ENCODE data around the gene SLC40A1.
"Not testable (repeated sequence)": the region's sequence is repeated elsewhere in the genome, so short reads cannot be mapped to it uniquely, and the experiment has no call there.

The SLC40A1 gene

DNA sequence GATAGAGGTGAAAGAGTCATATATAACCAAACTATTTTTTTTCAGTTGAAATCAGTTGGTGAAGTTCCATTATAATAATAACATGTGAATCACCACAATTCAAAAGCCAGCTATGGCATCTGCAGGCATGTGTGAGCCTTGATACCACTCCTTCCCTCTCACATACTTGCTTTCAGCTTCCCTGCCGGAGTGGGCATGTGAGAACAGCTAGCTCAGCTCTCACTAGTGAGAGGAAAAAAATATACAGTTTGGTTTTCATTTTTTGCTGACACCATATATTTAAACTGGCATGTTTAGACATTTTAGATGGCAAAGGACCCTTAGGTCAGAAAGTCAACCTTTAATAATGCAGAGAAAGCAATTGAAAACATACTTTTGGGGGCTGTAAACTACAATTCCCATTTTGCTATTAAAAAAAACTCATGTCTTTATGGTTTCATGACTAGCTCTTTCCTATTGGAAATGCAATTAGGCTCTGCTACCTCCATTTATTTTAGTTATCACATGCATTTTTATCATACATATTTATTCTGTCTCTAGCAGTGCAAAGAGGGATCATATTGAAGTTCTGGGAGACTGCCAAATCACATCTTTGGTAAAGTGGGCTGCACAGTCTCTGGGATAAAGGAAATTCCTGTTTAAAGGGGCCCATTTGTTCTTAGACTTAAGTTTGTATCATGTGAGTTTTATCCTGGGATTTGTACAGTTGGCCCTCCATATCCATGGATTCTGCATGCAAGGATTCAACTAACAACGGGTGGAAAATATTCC lies 33.2 kb upstream of the SLC40A1 start:
- Histone ChIP-seq H3K4me3 (ENCODE audit: low read length) (no peak overlapping the region), H3K27ac (ENCODE audit: low read length) (no peak overlapping the region), H3K36me3 (ENCODE audit: control insufficient read depth, low read depth, low read length) (no peaks in the 10 kb centered on the region), H3K27me3 (ENCODE audit: control insufficient read depth, insufficient read depth, low read length) (no peaks in the 10 kb centered on the region), H3K9ac (ENCODE audit: low read length) (no peak overlapping the region), H3K9me3 (ENCODE audit: control insufficient read depth, low read depth, low read length) (no peaks in the 10 kb centered on the region), H3K4me1 (ENCODE audit: control insufficient read depth, low read depth, low read length) (no peaks in the 10 kb centered on the region)

DNA sequence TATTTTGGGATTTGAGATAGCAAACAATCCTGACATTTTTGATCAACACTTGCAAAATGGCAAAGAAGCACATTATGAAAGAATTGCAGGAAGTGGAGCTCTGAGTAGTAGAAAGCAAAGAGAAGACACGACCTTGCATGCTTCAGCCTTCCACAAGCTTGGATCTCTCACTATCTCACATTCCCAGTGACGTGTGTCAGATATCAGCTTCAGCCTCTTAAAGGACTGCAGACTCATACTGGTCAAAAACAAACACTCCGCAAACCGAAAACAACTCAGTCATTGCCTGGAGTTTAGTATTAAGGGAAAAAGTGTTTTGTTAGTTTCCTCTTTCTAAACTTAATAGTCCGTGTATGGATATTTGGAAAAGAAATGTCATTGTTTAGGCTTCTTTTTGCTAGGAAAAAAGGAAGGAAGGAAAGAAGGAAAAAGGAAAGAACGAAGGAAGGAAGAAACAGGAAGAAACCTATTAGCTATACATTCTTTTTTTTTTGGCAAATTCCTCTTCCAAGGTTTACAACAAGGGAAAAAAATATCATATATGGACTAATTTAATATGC lies 32.6 kb upstream of the SLC40A1 start:
- Histone ChIP-seq H3K36me3 (ENCODE audit: control insufficient read depth, low read depth, low read length) (no peaks in the 10 kb centered on the region), H3K4me3 (ENCODE audit: low read length) (no peak overlapping the region), H3K4me1 (ENCODE audit: control insufficient read depth, low read depth, low read length) (no peaks in the 10 kb centered on the region), H3K27ac (ENCODE audit: low read length) (no peak overlapping the region), H3K9ac (ENCODE audit: low read length) (no peak overlapping the region), H3K9me3 (ENCODE audit: control insufficient read depth, low read depth, low read length) (no peaks in the 10 kb centered on the region), H3K27me3 (ENCODE audit: control insufficient read depth, insufficient read depth, low read length) (no peaks in the 10 kb centered on the region)

DNA sequence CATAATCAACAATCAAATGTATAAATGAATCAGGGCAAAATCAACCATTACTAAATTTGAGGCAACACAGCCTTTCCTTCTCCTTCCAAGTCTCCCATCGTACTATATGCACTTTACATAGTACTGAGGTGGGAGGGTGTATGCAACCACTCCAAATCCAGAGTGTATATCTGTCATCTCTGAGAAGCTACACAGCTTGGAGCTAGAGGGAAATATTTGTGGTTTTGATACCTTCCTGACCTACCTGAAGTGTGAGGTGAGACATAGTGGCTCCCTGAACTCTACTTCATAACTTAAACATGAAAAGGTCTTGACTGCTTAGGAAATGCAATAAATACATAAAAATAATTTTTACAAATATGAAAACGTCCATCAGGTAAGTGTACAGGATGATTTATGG lies 30.1 kb upstream of the SLC40A1 start:
- Histone ChIP-seq H3K36me3 (ENCODE audit: control insufficient read depth, low read depth, low read length) (no peaks in the 10 kb centered on the region), H3K9me3 (ENCODE audit: control insufficient read depth, low read depth, low read length) (no peaks in the 10 kb centered on the region), H3K9ac (ENCODE audit: low read length) (no peak overlapping the region), H3K4me3 (ENCODE audit: low read length) (no peak overlapping the region), H3K27me3 (ENCODE audit: control insufficient read depth, insufficient read depth, low read length) (no peaks in the 10 kb centered on the region), H3K4me1 (ENCODE audit: control insufficient read depth, low read depth, low read length) (no peaks in the 10 kb centered on the region), H3K27ac (ENCODE audit: low read length) (no peak overlapping the region)

DNA sequence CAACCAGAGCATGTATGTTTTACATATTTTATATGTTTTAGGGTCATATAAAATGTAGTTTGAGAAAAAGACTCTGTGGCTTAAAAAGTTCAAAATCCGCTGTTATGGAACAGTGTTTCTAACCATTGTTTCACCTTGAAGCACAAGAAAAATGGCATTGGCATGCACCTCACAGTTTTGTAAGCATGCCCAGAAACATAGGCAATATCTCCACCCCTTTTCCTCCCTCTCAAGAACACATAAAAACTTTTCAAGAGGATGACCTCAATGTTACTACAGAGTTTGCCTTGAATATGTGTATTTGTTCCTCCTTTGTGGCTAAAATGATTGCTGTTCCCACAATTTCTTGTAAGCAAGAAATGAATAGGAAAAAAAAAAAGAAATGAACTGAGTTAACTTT lies 29.3 kb upstream of the SLC40A1 start:
- Histone ChIP-seq H3K9me3 (ENCODE audit: control insufficient read depth, low read depth, low read length) (no peaks in the 10 kb centered on the region), H3K4me1 (ENCODE audit: control insufficient read depth, low read depth, low read length) (no peaks in the 10 kb centered on the region), H3K27ac (ENCODE audit: low read length) (no peak overlapping the region), H3K36me3 (ENCODE audit: control insufficient read depth, low read depth, low read length) (no peaks in the 10 kb centered on the region), H3K4me3 (ENCODE audit: low read length) (no peak overlapping the region), H3K9ac (ENCODE audit: low read length) (no peak overlapping the region), H3K27me3 (ENCODE audit: control insufficient read depth, insufficient read depth, low read length) (no peaks in the 10 kb centered on the region)

DNA sequence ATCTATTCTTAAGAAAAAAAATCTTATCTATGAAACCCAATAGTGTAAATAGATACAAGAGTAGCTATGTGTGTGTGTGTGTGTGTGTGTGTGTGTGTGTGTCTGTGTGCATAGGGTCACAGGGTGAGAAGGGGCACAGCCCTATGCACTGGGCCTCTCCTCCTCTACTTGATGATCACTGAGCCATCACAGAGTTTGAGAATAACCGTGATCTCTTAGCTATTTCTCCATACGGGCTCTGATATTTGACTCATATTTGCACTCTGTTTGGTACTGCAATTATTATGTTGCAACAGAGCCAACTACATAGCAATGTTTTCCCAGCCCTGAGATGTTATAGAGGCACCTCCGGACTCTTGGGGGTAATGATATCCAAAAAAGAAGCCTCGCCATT lies 28.8 kb upstream of the SLC40A1 start:
- Histone ChIP-seq H3K9ac (ENCODE audit: low read length) (no peak overlapping the region), H3K36me3 (ENCODE audit: control insufficient read depth, low read depth, low read length) (no peaks in the 10 kb centered on the region), H3K4me3 (ENCODE audit: low read length) (no peak overlapping the region), H3K27ac (ENCODE audit: low read length) (no peak overlapping the region), H3K4me1 (ENCODE audit: control insufficient read depth, low read depth, low read length) (no peaks in the 10 kb centered on the region), H3K9me3 (ENCODE audit: control insufficient read depth, low read depth, low read length) (no peaks in the 10 kb centered on the region), H3K27me3 (ENCODE audit: control insufficient read depth, insufficient read depth, low read length) (no peaks in the 10 kb centered on the region)

DNA sequence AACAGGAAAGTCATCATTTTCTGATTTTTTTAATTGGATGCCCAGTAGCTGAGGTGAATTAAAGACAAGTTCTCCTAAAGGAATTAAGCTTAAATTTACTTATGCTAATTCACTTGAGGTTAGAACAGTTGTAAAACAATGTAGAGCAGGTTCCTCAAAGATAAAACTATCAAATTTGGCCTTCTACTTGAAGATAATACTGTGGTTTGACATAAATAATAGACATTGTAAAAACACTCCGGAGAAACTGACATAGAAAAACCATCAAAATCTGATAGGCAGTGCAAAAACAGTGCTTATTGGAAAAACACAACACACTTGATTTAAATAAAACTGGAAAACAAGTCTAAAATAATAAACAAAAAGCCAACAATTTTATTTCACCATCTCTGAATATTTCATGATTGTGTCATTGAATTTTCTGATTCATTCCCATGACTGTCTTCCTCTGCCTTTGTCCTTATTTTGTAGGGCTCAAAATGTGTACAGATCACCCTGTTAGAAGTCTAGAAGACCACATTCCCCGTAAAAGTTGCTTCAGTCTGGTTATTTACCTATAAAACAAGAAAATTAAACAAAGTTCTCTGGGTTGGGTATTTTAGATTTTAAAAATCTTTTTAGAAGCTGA lies 28.3 kb upstream of the SLC40A1 start:
- H3K27me3 ChIP-seq (ENCODE audit: control insufficient read depth, insufficient read depth, low read length) = no peaks in the 10 kb centered on the region
- H3K4me3 ChIP-seq (ENCODE audit: low read length) = no peak overlapping the region
- no peak overlapping the region for H3K9ac ChIP-seq (ENCODE audit: low read length)
- H3K27ac ChIP-seq (ENCODE audit: low read length) = no peak overlapping the region
- no peaks in the 10 kb centered on the region for H3K4me1 ChIP-seq (ENCODE audit: control insufficient read depth, low read depth, low read length)
- H3K36me3 ChIP-seq (ENCODE audit: control insufficient read depth, low read depth, low read length) = no peaks in the 10 kb centered on the region
- H3K9me3 ChIP-seq (ENCODE audit: control insufficient read depth, low read depth, low read length) = no peaks in the 10 kb centered on the region

DNA sequence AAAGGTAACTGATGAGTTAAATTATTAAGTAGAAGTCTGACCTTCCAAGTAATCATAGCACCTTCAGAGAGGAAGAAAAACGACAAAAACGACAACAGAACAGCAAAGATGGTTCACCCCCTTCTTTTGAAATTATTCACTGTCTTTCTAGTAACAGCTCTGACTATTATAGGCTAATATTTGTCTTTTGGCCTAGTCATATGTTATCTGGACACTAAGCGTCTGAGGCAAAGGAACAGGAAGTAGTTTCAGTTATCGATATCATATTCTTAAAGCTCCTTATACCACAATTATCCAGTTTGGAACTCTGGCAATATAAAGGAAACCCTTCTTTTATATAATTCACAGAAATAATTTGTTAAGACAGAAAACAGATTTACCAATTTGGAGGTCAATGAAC lies 27.6 kb upstream of the SLC40A1 start:
- no peaks in the 10 kb centered on the region for H3K4me1 ChIP-seq (ENCODE audit: control insufficient read depth, low read depth, low read length)
- H3K27ac ChIP-seq (ENCODE audit: low read length) = no peak overlapping the region
- no peaks in the 10 kb centered on the region for H3K36me3 ChIP-seq (ENCODE audit: control insufficient read depth, low read depth, low read length)
- H3K27me3 ChIP-seq (ENCODE audit: control insufficient read depth, insufficient read depth, low read length) = no peaks in the 10 kb centered on the region
- no peaks in the 10 kb centered on the region for H3K9me3 ChIP-seq (ENCODE audit: control insufficient read depth, low read depth, low read length)
- no peak overlapping the region for H3K9ac ChIP-seq (ENCODE audit: low read length)
- H3K4me3 ChIP-seq (ENCODE audit: low read length) = no peak overlapping the region

DNA sequence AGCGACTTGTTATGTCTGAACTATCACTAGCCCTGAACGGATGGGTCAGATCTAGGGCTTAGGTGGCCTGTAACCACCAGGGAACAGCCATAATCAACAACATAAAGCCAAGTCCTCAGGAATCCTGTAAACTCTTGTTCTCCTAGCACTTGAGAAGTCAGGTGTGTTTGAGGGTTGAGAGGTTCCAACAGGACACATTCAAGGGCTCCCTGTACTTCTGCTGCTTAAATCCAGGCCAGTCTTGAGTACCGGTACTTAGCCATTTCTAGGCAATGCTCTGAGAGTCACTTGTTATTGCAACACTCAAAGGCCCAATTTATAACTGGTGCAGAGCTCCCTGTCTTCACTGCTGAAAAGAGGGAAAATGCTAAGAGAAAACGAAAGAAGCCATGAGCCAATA lies 21.6 kb upstream of the SLC40A1 start:
- Histone ChIP-seq H3K27me3 (ENCODE audit: control insufficient read depth, insufficient read depth, low read length) (no peaks in the 10 kb centered on the region), H3K36me3 (ENCODE audit: control insufficient read depth, low read depth, low read length) (no peaks in the 10 kb centered on the region), H3K9me3 (ENCODE audit: control insufficient read depth, low read depth, low read length) (no peaks in the 10 kb centered on the region), H3K9ac (ENCODE audit: low read length) (no peak overlapping the region), H3K4me3 (ENCODE audit: low read length) (no peak overlapping the region), H3K4me1 (ENCODE audit: control insufficient read depth, low read depth, low read length) (no peaks in the 10 kb centered on the region), H3K27ac (ENCODE audit: low read length) (no peak overlapping the region)

DNA sequence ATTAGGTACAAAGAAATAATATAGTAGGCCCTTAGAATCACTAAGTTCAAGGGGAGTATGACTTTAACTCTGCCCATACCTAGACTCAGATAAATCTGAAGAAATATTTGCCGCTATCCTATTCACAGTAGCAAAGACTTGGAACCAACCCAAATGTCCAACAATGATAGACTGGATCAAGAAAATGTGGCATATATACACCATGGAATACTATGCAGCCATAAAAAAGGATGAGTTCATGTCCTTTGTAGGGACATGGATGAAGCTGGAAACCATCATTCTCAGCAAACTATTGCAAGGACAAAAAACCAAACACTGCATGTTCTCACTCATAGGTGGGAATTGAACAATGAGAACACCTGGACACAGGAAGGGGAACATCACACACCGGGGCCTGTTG lies 21.1 kb upstream of the SLC40A1 start:
- H3K9ac ChIP-seq (ENCODE audit: low read length); H3K4me1 ChIP-seq (ENCODE audit: control insufficient read depth, low read depth, low read length); H3K4me3 ChIP-seq (ENCODE audit: low read length); H3K27ac ChIP-seq (ENCODE audit: low read length); H3K36me3 ChIP-seq (ENCODE audit: control insufficient read depth, low read depth, low read length); H3K27me3 ChIP-seq (ENCODE audit: control insufficient read depth, insufficient read depth, low read length); H3K9me3 ChIP-seq (ENCODE audit: control insufficient read depth, low read depth, low read length): not testable (repeated sequence)

DNA sequence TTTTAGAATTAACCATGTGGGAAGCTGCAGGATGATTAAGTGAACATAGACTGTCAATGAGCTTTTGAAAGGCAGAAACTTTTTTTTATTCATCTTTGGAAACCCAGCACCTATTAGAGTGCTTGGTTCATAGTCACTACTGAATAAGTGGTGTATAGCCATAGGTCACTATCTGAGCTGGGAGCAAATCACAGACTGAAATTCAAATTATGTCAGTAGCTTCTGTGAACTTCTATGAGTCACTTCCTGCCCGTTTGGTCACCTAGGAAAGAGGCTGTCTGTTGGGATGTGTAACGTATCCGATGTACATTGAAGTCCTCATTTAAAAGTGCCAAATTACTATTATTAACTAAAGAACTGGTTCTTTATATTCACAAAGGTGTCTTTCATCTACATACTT lies 20.5 kb upstream of the SLC40A1 start:
- no peak overlapping the region for H3K27ac ChIP-seq (ENCODE audit: low read length)
- no peaks in the 10 kb centered on the region for H3K36me3 ChIP-seq (ENCODE audit: control insufficient read depth, low read depth, low read length)
- H3K9ac ChIP-seq (ENCODE audit: low read length) = no peak overlapping the region
- H3K4me3 ChIP-seq (ENCODE audit: low read length) = no peak overlapping the region
- no peaks in the 10 kb centered on the region for H3K4me1 ChIP-seq (ENCODE audit: control insufficient read depth, low read depth, low read length)
- H3K9me3 ChIP-seq (ENCODE audit: control insufficient read depth, low read depth, low read length) = no peaks in the 10 kb centered on the region
- no peaks in the 10 kb centered on the region for H3K27me3 ChIP-seq (ENCODE audit: control insufficient read depth, insufficient read depth, low read length)

DNA sequence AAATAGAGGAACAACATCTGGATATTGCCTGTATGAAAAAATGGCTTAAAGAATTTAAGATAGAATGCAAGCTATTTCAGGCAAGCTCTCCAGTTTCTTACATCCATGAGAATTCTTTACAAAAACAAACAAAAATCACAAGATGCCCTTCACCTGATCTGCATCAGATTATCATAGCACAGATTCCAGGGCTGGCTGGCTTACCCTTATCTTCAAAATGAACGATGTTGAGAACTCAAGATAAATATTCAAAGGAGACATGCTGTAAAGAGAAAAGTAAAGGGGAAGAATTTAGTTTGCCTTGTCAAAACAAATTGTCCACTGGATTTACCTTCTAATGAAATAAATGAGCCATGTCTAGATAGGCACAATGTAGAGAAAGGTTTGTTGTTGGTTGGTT lies 18.7 kb upstream of the SLC40A1 start:
- no peak overlapping the region for H3K27ac ChIP-seq (ENCODE audit: low read length)
- H3K9me3 ChIP-seq (ENCODE audit: control insufficient read depth, low read depth, low read length) = no peaks in the 10 kb centered on the region
- no peaks in the 10 kb centered on the region for H3K4me1 ChIP-seq (ENCODE audit: control insufficient read depth, low read depth, low read length)
- no peak overlapping the region for H3K9ac ChIP-seq (ENCODE audit: low read length)
- no peak overlapping the region for H3K4me3 ChIP-seq (ENCODE audit: low read length)
- H3K36me3 ChIP-seq (ENCODE audit: control insufficient read depth, low read depth, low read length) = no peaks in the 10 kb centered on the region
- no peaks in the 10 kb centered on the region for H3K27me3 ChIP-seq (ENCODE audit: control insufficient read depth, insufficient read depth, low read length)

DNA sequence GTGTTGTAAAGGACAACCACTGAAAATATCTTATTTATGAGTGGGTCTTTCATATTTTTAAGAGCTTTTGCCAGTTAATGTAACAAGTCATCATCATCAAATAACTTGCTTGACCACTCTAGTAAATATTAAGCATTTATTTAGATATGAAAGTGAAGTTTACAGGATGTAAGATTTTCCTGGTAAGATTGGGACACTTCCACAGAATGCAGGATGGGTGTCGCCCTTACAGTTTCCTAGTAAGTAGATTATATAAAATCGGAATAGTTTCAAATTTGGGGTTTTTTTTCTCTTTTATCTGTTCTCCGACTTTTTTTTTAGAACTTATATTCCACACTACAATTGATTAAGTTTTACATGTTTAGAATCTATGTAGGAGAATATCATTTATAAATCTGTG lies 14.8 kb upstream of the SLC40A1 start:
- no peaks in the 10 kb centered on the region for H3K36me3 ChIP-seq (ENCODE audit: control insufficient read depth, low read depth, low read length)
- H3K4me3 ChIP-seq (ENCODE audit: low read length) = no peak overlapping the region
- H3K9me3 ChIP-seq (ENCODE audit: control insufficient read depth, low read depth, low read length) = no peaks in the 10 kb centered on the region
- H3K9ac ChIP-seq (ENCODE audit: low read length) = no peak overlapping the region
- no peaks in the 10 kb centered on the region for H3K27me3 ChIP-seq (ENCODE audit: control insufficient read depth, insufficient read depth, low read length)
- no peak overlapping the region for H3K27ac ChIP-seq (ENCODE audit: low read length)
- H3K4me1 ChIP-seq (ENCODE audit: control insufficient read depth, low read depth, low read length) = peaks cover 5% of the 10 kb centered on the region
